ENCODE measurements around the gene GSN. TPM values are rescaled to one million over a fixed set of nuclear protein-coding genes. Genes with fewer than 3 reads are reported as not detected.
A peak's percentile ranks its signal among the peaks of the same experiment; 100 is the strongest.

Gene GSN
- polyA plus RNA-seq, 3 donors, result 67.4 to 187 (median 95.8) TPM

DNA sequence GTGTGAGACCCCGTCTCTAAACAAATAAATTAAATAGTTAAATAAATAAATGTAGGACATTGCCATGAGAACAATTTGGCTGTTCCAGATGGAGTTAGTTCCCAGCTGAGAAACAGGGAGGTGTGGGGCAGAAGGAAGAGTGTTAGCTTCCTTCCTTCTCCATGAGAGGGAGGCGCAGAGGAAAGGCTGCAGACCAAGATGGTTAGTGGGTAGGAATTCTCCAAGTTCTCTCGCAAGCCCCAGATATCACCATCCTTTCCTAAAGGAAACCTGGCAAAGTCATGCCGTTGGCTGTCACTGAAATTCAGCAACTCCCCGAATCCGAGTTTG is 33.2 kb upstream of the GSN start:
- Mint-ChIP-seq H3K9me3 (no peaks in the 10 kb centered on the region), H3K27ac (peak overlapping the region in 3 of 7 donors; percentile 11 to 68 (median 19)), H3K36me3 (peaks cover 2 to 7% of the 10 kb centered on the region in 2 donors), H3K27me3 (ENCODE audit: low read depth in 3 of 3) (no peaks in the 10 kb centered on the region), H3K4me1 (peaks cover 52% of the 10 kb centered on the region), H3K4me3 (no peak overlapping the region)
- no peak for DNase-seq
- H4K20me1 ChIP-seq (ENCODE audit: insufficient read depth, low read length), result no peaks in the 10 kb centered on the region
- H3K4me2 ChIP-seq (replicated peaks; ENCODE audit: extremely low read depth, low read length, poor library complexity, severe bottlenecking), result no peak overlapping the region
- intact Hi-C loops (cut with micrococcal nuclease), result loop anchor here (5.0 kb wide), 2 partner anchors 33 to 38 kb away; partner anchors contain the start of gene GSN (in 1 of the 2)
- 93% methylated on average over 3 of the region's 6 CpGs for WGBS (ENCODE audit: insufficient coverage)
- peak overlapping the region; percentile 27 for H2AFZ ChIP-seq (ENCODE audit: insufficient read depth, low read depth, low read length, poor library complexity, severe bottlenecking)
- no peak for TF ChIP-seq CTCF (IDR thresholded peaks at IDR 0.05)
- no peaks in the 10 kb centered on the region for H3K9me3 ChIP-seq (replicated peaks in 1 of 2; ENCODE audit: control insufficient read depth in 1 of 2, insufficient read depth in 1 of 2, low read length in 2 of 2)
- H3K27me3 ChIP-seq (ENCODE audit: control insufficient read depth in 2 of 2, insufficient read depth in 2 of 2, low read length in 2 of 2), result no peaks in the 10 kb centered on the region
- no peaks in the 10 kb centered on the region for H3K36me3 ChIP-seq (replicated peaks in 1 of 2; ENCODE audit: control insufficient read depth in 1 of 2, insufficient read depth in 2 of 2, low read length in 2 of 2)
- H3K79me2 ChIP-seq (ENCODE audit: insufficient read depth, low read length), result no peaks in the 10 kb centered on the region
- peak overlapping the region in 1 of 2 donors; percentile 64 for H3K27ac ChIP-seq (ENCODE audit: low read depth in 1 of 2, low read length in 2 of 2)
- H3K4me1 ChIP-seq (ENCODE audit: control insufficient read depth in 1 of 2, insufficient read depth in 2 of 2, low read length in 2 of 2), result peaks cover 39 to 59% of the 10 kb centered on the region in 2 donors
- no peak overlapping the region for H3K9ac ChIP-seq (ENCODE audit: insufficient read depth, low read length, poor library complexity, severe bottlenecking)
- H3K4me3 ChIP-seq (replicated peaks in 1 of 3; ENCODE audit: low read depth in 2 of 3, low read length in 3 of 3), result no peak overlapping the region

GRCh38 chr9:121235512-121235911 is 32.5 kb upstream of the GSN start:
- H4K20me1 ChIP-seq (ENCODE audit: insufficient read depth, low read length), result no peaks in the 10 kb centered on the region
- no peak overlapping the region for H3K27ac ChIP-seq (ENCODE audit: low read depth in 1 of 2, low read length in 2 of 2)
- H3K9ac ChIP-seq (ENCODE audit: insufficient read depth, low read length, poor library complexity, severe bottlenecking), result no peak overlapping the region
- no peaks in the 10 kb centered on the region for H3K9me3 ChIP-seq (replicated peaks in 1 of 2; ENCODE audit: control insufficient read depth in 1 of 2, insufficient read depth in 1 of 2, low read length in 2 of 2)
- H3K4me2 ChIP-seq (replicated peaks; ENCODE audit: extremely low read depth, low read length, poor library complexity, severe bottlenecking), result no peak overlapping the region
- no peak for DNase-seq
- TF ChIP-seq CTCF (IDR thresholded peaks at IDR 0.05), result no peak
- no peak overlapping the region for H3K4me3 ChIP-seq (replicated peaks in 1 of 3; ENCODE audit: low read depth in 2 of 3, low read length in 3 of 3)
- H3K9me3 Mint-ChIP-seq, result no peaks in the 10 kb centered on the region
- no peak overlapping the region for H3K4me3 Mint-ChIP-seq
- peak overlapping the region in 2 of 7 donors; percentile 14 to 52 for H3K27ac Mint-ChIP-seq
- H3K36me3 ChIP-seq (replicated peaks in 1 of 2; ENCODE audit: control insufficient read depth in 1 of 2, insufficient read depth in 2 of 2, low read length in 2 of 2), result no peaks in the 10 kb centered on the region
- peaks cover 46% of the 10 kb centered on the region for H3K4me1 Mint-ChIP-seq
- H3K27me3 ChIP-seq (ENCODE audit: control insufficient read depth in 2 of 2, insufficient read depth in 2 of 2, low read length in 2 of 2), result no peaks in the 10 kb centered on the region
- intact Hi-C loops (cut with micrococcal nuclease), result loop anchor here in 1 of 2 donors (5.0 kb wide), 1 partner anchor 37 kb away; no protein-coding TSS in a partner anchor
- no peak overlapping the region for H2AFZ ChIP-seq (ENCODE audit: insufficient read depth, low read depth, low read length, poor library complexity, severe bottlenecking)
- H3K27me3 Mint-ChIP-seq (ENCODE audit: low read depth in 3 of 3), result no peaks in the 10 kb centered on the region
- no peaks in the 10 kb centered on the region for H3K79me2 ChIP-seq (ENCODE audit: insufficient read depth, low read length)
- peaks cover 35 to 52% of the 10 kb centered on the region in 2 donors for H3K4me1 ChIP-seq (ENCODE audit: control insufficient read depth in 1 of 2, insufficient read depth in 2 of 2, low read length in 2 of 2)
- WGBS (ENCODE audit: insufficient coverage), result 100% methylated on average over 1 of the region's 5 CpGs
- H3K36me3 Mint-ChIP-seq, result peaks cover 2 to 8% of the 10 kb centered on the region in 2 donors

All from CD14-positive monocyte (primary cell).